Astrocyte of the cerebellum (primary cell): ENCODE results near the gene FOXE3.
"Not testable (repeated sequence)": the region's sequence is repeated elsewhere in the genome, so short reads cannot be mapped to it uniquely, and the experiment has no call there.

Source experiments
- DNase-seq: peaks from one replicate; pipeline ENCODE4 v3.0.0-alpha.2; 2011; ENCODE audit warnings: low read depth
- H3K4me3 ChIP-seq: 2 replicates; pipeline ENCODE4 v1.5.1; 2011; ENCODE audit warnings: mild to moderate bottlenecking, low read depth, low read length, moderate library complexity
- in situ Hi-C: cut with HindIII; loops from 2 replicates; pipeline ENCODE4 v1.10.0; 2017; ENCODE audit warnings: low sequenced_read_pairs
- TF ChIP-seq, protein P1 (sequence below): IDR thresholded peaks from 2 replicates; pipeline ENCODE4 v1.5.1; 2012; ENCODE audit warnings: low read length, low read depth, moderate library complexity, mild to moderate bottlenecking; ENCODE audit errors: missing control alignments

FOXE3 gene

DNA sequence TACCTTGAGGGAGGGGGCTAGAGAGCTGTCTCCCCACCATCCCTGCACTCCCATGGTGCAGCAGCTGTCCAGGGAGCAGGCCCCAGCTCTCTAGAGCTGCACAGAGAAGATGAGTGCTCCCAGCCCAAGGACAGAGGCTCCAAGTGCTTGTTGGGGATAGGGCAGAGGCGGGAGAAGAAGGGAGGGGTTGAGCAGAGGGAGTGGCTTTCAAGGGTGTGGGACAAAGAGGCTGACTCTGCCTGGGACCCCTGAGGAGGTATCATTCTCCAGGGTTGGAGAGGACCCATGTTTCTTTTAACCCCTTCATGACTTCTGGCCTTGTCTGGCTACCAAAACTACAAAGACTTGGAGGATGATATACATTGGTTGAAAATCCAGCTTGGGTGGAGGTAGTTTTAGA is 36.3 kb downstream of the FOXE3 start:
- no peak for DNase-seq
- TF ChIP-seq, protein P1, sequence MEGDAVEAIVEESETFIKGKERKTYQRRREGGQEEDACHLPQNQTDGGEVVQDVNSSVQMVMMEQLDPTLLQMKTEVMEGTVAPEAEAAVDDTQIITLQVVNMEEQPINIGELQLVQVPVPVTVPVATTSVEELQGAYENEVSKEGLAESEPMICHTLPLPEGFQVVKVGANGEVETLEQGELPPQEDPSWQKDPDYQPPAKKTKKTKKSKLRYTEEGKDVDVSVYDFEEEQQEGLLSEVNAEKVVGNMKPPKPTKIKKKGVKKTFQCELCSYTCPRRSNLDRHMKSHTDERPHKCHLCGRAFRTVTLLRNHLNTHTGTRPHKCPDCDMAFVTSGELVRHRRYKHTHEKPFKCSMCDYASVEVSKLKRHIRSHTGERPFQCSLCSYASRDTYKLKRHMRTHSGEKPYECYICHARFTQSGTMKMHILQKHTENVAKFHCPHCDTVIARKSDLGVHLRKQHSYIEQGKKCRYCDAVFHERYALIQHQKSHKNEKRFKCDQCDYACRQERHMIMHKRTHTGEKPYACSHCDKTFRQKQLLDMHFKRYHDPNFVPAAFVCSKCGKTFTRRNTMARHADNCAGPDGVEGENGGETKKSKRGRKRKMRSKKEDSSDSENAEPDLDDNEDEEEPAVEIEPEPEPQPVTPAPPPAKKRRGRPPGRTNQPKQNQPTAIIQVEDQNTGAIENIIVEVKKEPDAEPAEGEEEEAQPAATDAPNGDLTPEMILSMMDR = no peak
- in situ Hi-C loops = no loop called here
- no peak overlapping the region for H3K4me3 ChIP-seq

DNA sequence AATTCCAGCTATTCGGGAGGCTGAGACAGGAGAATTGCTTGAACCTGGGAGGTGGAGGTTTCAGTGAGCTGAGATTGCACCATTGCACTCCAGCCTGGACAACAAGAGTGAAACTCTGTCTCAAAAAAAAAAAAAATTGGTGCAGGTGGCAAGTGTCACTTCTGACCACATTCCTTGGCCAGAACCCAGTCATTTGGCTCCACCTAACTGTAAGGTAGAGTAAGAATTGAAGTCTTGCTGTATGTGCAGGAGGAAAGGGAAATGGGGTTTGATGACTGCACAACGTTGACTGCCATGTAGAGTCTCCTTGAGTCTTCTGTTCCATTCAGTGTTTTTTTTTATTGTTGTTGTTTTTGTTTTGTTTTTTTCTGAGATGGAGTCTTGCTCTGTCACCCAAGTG is 37.8 kb downstream of the FOXE3 start:
- DNase-seq, H3K4me3 ChIP-seq, in situ Hi-C loops: not testable (repeated sequence)

DNA sequence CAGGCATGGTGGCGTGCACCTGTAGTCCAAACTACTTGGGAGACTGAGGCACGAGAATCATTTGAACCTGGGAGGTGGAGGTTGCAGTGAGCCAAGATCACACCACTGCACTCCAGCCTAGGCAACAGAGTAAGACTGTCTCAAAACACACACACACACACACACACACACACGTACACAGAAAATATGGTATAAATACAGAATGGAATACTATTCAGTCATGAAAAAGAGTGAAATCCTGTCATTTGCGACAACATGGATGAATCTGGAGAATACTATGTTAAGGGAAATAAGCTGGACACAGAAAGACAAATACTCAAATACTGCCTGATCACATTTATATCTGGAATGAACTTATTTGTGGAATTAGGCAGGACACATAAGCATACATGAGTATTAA is 40.2 kb downstream of the FOXE3 start:
- in situ Hi-C loops = no loop called here
- DNase-seq = no peak
- TF ChIP-seq, protein P1 = no peak
- no peak overlapping the region for H3K4me3 ChIP-seq

DNA sequence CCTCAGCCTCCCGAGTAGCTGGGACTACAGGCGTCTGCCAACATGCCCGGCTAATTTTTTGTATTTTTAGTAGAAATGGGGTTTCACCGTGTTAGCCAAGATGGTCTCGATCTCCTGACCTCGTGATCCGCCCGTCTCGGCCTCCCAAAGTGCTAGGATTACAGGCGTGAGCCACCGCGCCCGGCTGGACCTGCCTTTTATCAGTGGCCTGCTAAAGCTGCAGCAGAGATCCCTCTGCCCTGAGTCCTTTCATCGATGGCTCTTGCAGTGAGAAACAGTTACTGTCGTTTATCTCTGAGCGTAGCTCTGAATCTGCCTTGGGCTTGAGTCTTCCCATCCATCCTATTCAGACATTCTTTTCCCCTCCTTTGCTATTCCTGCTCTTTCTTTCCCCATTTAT is 41.5 kb downstream of the FOXE3 start:
- in situ Hi-C loops = not testable (repeated sequence)

DNA sequence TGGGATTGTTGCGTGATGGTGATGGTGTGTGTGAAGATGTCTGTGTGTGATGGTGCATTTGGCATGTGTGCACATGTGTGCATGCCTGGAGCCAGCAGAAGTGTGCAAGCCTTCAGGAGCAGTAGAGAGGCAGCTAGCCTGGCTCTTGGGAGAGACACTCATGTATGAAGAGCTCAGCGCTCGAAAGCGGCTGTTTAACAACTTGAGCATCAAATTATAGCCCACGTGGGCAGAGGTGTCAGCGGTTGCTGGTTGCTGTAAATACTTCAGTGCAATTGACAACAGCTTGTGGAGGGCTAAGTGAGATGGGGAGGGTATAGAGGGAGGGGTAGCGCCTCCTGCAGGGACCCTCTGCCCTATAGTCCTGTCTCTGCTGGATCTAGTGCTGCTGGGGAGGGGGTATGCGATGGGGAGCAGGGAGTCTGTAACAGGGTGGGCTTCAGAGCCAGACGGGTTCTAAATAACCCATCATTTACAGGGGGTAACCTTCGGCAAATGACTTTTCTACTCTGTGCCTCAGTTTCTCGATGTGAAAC is 43.2 kb downstream of the FOXE3 start:
- DNase-seq = no peak
- H3K4me3 ChIP-seq = no peak overlapping the region
- in situ Hi-C loops = no loop called here
- TF ChIP-seq, protein P1 = no peak

More for the DNA sequence above, 41.5 kb downstream of the FOXE3 start:
- not testable (repeated sequence) for H3K4me3 ChIP-seq, DNase-seq

DNA sequence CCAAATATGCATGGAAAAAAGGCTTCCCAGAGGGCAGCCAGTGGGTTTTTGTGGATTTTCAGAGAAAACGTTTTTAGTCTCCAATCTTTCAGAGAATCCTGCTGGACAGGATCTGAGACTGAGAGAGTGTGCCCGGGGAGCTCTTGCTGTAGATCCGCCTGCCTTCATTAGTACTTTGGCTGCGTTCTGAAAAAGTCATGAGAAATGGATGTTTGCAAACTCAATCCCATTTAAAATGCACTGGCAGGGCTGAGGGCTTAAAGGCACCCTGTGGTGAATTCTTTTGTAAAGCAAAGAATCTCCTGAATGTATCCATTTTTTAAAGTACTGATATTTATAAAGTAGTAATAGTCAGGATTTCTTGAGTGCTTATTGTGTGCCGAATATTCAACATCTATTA is 44.0 kb downstream of the FOXE3 start:
- in situ Hi-C loops = no loop called here
- DNase-seq = no peak
- TF ChIP-seq, protein P1 = no peak

DNA sequence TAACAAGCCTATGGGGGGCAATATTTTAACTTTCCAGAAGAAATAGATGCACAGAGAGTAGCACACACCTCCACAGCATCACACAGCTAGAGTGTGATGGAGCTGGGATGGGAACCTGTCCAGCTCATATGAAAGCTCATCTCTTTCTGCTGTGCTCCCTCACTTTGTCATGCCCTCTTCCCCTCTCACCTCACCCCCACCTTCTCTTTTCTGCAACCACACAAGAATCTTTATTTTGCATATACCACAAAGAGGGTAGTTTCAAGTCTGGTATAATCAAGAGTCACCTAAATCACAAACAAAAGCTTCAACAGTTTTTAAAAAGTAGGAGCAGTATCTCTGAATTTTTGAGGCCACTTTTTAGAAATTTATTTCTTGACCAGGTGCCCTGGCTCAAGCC is 44.4 kb downstream of the FOXE3 start:
- TF ChIP-seq, protein P1 = no peak
- in situ Hi-C loops = no loop called here
- DNase-seq = no peak
- H3K4me3 ChIP-seq = no peak overlapping the region

More for the DNA sequence above, 44.0 kb downstream of the FOXE3 start:
- H3K4me3 ChIP-seq = no peak overlapping the region

DNA sequence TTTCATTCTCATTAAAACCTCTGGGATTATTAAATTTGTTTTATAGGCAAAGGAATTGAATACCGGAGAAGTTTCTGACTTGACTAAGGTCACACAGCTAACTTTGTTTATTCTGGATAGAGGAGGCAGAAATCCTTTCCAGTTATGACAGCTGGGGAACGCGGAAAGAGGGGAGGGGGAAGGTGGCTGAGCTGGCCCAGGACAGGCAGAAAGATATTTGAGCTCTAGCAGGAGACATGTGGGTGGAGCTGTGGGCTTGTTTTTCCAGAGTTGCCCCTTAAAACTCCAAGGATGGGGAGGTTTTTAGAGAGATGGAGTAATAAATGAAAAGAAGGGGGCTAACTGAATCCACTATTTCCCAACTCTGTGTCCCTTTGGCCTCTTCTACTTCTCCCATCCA is 49.5 kb downstream of the FOXE3 start:
- TF ChIP-seq, protein P1 = no peak

More for the DNA sequence above, 49.5 kb downstream of the FOXE3 start:
- no peak overlapping the region for H3K4me3 ChIP-seq
- DNase-seq = no peak
- in situ Hi-C loops = no loop called here
